ENCODE data around the gene FAM234B. TPM values are rescaled to one million over a fixed set of nuclear protein-coding genes. Genes with fewer than 3 reads are reported as not detected.

FAM234B gene
- total and polyA plus RNA-seq, 2 of the 8 experiments (the other 6 are each of a cell fraction or from before 2014, with no cell fraction given), result 12.5 to 29.1 TPM

GRCh38 chr12:12999271-12999958, 44.8 kb upstream of the FAM234B start:
- H3K4me3 ChIP-seq (ENCODE audit: extremely low read depth in 1 of 4, insufficient read depth in 2 of 4, low read depth in 3 of 4, low read length in 4 of 4), result peak overlapping the region; percentile 64 to 90 (median 84)
- no peak for DNase-seq (ENCODE audit: low read depth in 1 of 2, low spot score in 2 of 2)
- 0 out of 8 replicates have a peak, but pooled peaks cover 0 to 2% (median 0%) of the 10 kb centered on the region in 4 experiments for H3K36me3 ChIP-seq (ENCODE audit: control insufficient read depth in 2 of 4, insufficient read depth in 4 of 4, low read length in 3 of 4)
- H3K4ac ChIP-seq (replicated peaks; ENCODE audit: insufficient read length, low read depth, low read length), result peak overlapping the region; percentile 87
- FAIRE-seq, result no peak
- H3K27me3 ChIP-seq (replicated peaks in 1 of 4; ENCODE audit: control insufficient read depth in 3 of 4, extremely low read depth in 1 of 4, insufficient read depth in 3 of 4, low read length in 3 of 4), result peaks cover 0 to 15% (median 6%) of the 10 kb centered on the region in 4 experiments; a peak in 4 of 7 replicates
- H3K14ac ChIP-seq (ENCODE audit: insufficient read length), result no peak overlapping the region
- CTCF ChIA-PET (ENCODE audit: partially characterized antibody), result interaction anchor here (0.7 to 4.0 kb wide), 10 partner anchors 14 to 212 kb away, joined by 3 to 36 read pairs (median 4); no protein-coding TSS in a partner anchor
- peaks cover 0 to 54% of the 10 kb centered on the region in 2 experiments; a peak in 2 of 4 replicates for H3K79me2 ChIP-seq (ENCODE audit: control insufficient read depth in 1 of 2, insufficient read depth in 2 of 2, low read length in 2 of 2)
- no peak overlapping the region for H3K23ac ChIP-seq (ENCODE audit: insufficient read length)
- no peak overlapping the region for H3K27ac ChIP-seq (ENCODE audit: low read depth, low read length)
- 0 out of 2 replicates have a peak overlapping the region, but pooled peaks have one; percentile 26 for H2AFZ ChIP-seq (ENCODE audit: low read length)
- peak overlapping the region; percentile 47; the same call in 1 of the 2 replicates for H2BK15ac ChIP-seq (ENCODE audit: low read length)
- no peak overlapping the region for H4K5ac ChIP-seq (ENCODE audit: insufficient read length, low read depth, low read length)
- H3K79me1 ChIP-seq (ENCODE audit: low read depth, low read length), result no peaks in the 10 kb centered on the region; the same call in 1 of the 2 replicates
- H2BK120ac ChIP-seq (replicated peaks; ENCODE audit: low read depth, low read length), result no peak overlapping the region
- 31% methylated on average over 22 of the region's 22 CpGs; no CpG with 5 or more reads in 1 of the 2 experiments for WGBS, 2 experiments (ENCODE audit: extremely low coverage in 1 of 2, insufficient coverage in 1 of 2, insufficient read length in 1 of 2, insufficient replicate concordance in 2 of 2, low coverage in 1 of 2, low lambda C conversion rate in 2 of 2, missing lambda C conversion rate in 1 of 2)
- H2BK5ac ChIP-seq (ENCODE audit: low read depth, low read length), result peak overlapping the region; percentile 73; the same call in 1 of the 2 replicates
- peaks cover 2 to 3% of the 10 kb centered on the region in 2 experiments for H4K20me1 ChIP-seq (replicated peaks in 1 of 2; ENCODE audit: control insufficient read depth in 1 of 2, insufficient read depth in 2 of 2, low read length in 2 of 2)
- H3K9me3 ChIP-seq (ENCODE audit: insufficient read depth in 2 of 2, low read depth in 1 of 2, low read length in 1 of 2), result no peaks in the 10 kb centered on the region
- H3K23me2 ChIP-seq (ENCODE audit: low read depth, low read length), result peaks cover 12% of the 10 kb centered on the region
- peak overlapping the region; percentile 86 to 97 for H3K4me2 ChIP-seq (ENCODE audit: insufficient read depth in 1 of 2, low read depth in 2 of 2, low read length in 2 of 2)
- H2BK12ac ChIP-seq (ENCODE audit: low read depth, low read length), result peak overlapping the region; percentile 82; the same call in 1 of the 2 replicates
- H4K8ac ChIP-seq (ENCODE audit: extremely low read depth, insufficient read depth, low read length), result 0 out of 2 replicates have a peak overlapping the region, but pooled peaks have one; percentile 1
- H3K56ac ChIP-seq (replicated peaks; ENCODE audit: insufficient read length, low read depth, low read length), result no peak overlapping the region
- POLR2A ChIA-PET (ENCODE audit: partially characterized antibody), result interaction anchor here (0.9 kb wide), 1 partner anchor 9 kb away, joined by 3 read pairs; no protein-coding TSS in a partner anchor
- no peak overlapping the region for H2BK20ac ChIP-seq (ENCODE audit: low read length)
- peak; percentile 4 to 9; a peak in 1 of 4 replicates for TF ChIP-seq RAD21 (IDR thresholded peaks at IDR 0.05 in 1 of 2, conservative IDR thresholded peaks at IDR 0.05 in 1 of 2; ENCODE audit: low read depth in 2 of 2, low read length in 2 of 2)
- no peak for TF ChIP-seq CHD2 (IDR thresholded peaks at IDR 0.05; ENCODE audit: low read length)
- peak overlapping the region; percentile 75 for H3K18ac ChIP-seq (ENCODE audit: extremely low read depth, low read length)
- no peak overlapping the region for H2AK5ac ChIP-seq (ENCODE audit: low read depth, low read length)
- H3K4me1 ChIP-seq (replicated peaks in 1 of 4; ENCODE audit: control insufficient read depth in 3 of 4, insufficient read depth in 4 of 4, low read length in 3 of 4), result peaks cover 5 to 16% (median 8%) of the 10 kb centered on the region in 4 experiments
- H3K9ac ChIP-seq (replicated peaks in 1 of 4; ENCODE audit: extremely low read depth in 1 of 4, low read depth in 3 of 4, low read length in 3 of 4), result peak overlapping the region; percentile 46 to 75 (median 61); a peak in 6 of 7 replicates
- H4K91ac ChIP-seq (replicated peaks; ENCODE audit: insufficient read length, low read length), result peak overlapping the region; percentile 25
